Memory B cell (primary cell): ENCODE data around the gene CHTOP.

Experiments used
- ATAC-seq: fragments of 150-1000 bp; cut with Tn5 transposase; 2 replicates; pipeline ENCODE4 v1.10.0; 2021; ENCODE audit warnings: low read depth, mild to moderate bottlenecking, moderate library complexity
- DNase-seq, 2 donors: peaks; one replicate each; pipeline ENCODE4 v3.0.0; 2022; ENCODE audit warnings: low spot score in 2 of 2
- H3K27ac Mint-ChIP-seq: one replicate; pipeline ENCODE4 v1.8.0; 2022; ENCODE audit warnings: mild to moderate bottlenecking, moderate library complexity, mixed read lengths
- H3K27me3 Mint-ChIP-seq: one replicate; pipeline ENCODE4 v1.8.0; 2022; ENCODE audit warnings: mixed read lengths
- H3K36me3 Mint-ChIP-seq: one replicate; pipeline ENCODE4 v1.8.0; 2022; ENCODE audit warnings: mild to moderate bottlenecking, mixed read lengths
- H3K4me1 Mint-ChIP-seq: one replicate; pipeline ENCODE4 v1.8.0; 2022; ENCODE audit warnings: mixed read lengths
- H3K4me3 Mint-ChIP-seq: one replicate; pipeline ENCODE4 v1.8.0; 2022; ENCODE audit warnings: mild to moderate bottlenecking, moderate library complexity, mixed read lengths
- H3K9me3 Mint-ChIP-seq: one replicate; pipeline ENCODE4 v1.8.0; 2022; ENCODE audit warnings: mixed read lengths

Gene CHTOP

GRCh38 chr1:153608742-153609584, 24.9 kb upstream of the CHTOP start:
- ATAC-seq (no peak), DNase-seq (no peak)
- H3K27me3 Mint-ChIP-seq = no peaks in the 10 kb centered on the region
- no peaks in the 10 kb centered on the region for H3K9me3 Mint-ChIP-seq
- H3K4me3 Mint-ChIP-seq = no peak overlapping the region
- H3K27ac Mint-ChIP-seq = no peak overlapping the region
- H3K4me1 Mint-ChIP-seq = peaks cover 5% of the 10 kb centered on the region
- H3K36me3 Mint-ChIP-seq = no peaks in the 10 kb centered on the region

- H3K4me1 Mint-ChIP-seq = peaks cover 5% of the 10 kb centered on the region
- no peaks in the 10 kb centered on the region for H3K27me3 Mint-ChIP-seq
- DNase-seq = no peak
- no peak for ATAC-seq
- no peak overlapping the region for H3K27ac Mint-ChIP-seq
- H3K9me3 Mint-ChIP-seq = no peaks in the 10 kb centered on the region
- H3K36me3 Mint-ChIP-seq = no peaks in the 10 kb centered on the region
- no peak overlapping the region for H3K4me3 Mint-ChIP-seq
Measured at GRCh38 chr1:153609585-153609907, 24.3 kb upstream of the CHTOP start.

- Mint-ChIP-seq H3K36me3 (no peaks in the 10 kb centered on the region), H3K4me3 (no peak overlapping the region), H3K27ac (no peak overlapping the region), H3K4me1 (peaks cover 3% of the 10 kb centered on the region), H3K9me3 (no peaks in the 10 kb centered on the region), H3K27me3 (no peaks in the 10 kb centered on the region)
- no peak for ATAC-seq
- DNase-seq = no peak
Measured at GRCh38 chr1:153610334-153610733, 23.5 kb upstream of the CHTOP start.

- no peak overlapping the region for H3K4me3 Mint-ChIP-seq
- no peak for DNase-seq
- peaks cover 2% of the 10 kb centered on the region for H3K4me1 Mint-ChIP-seq
- H3K27ac Mint-ChIP-seq = no peak overlapping the region
- H3K9me3 Mint-ChIP-seq = no peaks in the 10 kb centered on the region
- no peak for ATAC-seq
- H3K36me3 Mint-ChIP-seq = no peaks in the 10 kb centered on the region
- H3K27me3 Mint-ChIP-seq = no peaks in the 10 kb centered on the region
Measured at GRCh38 chr1:153610811-153611301, 23.0 kb upstream of the CHTOP start.

GRCh38 chr1:153611356-153611755, 22.5 kb upstream of the CHTOP start:
- no peak for ATAC-seq
- H3K27me3 Mint-ChIP-seq = no peaks in the 10 kb centered on the region
- H3K27ac Mint-ChIP-seq = no peak overlapping the region
- peaks cover 2% of the 10 kb centered on the region for H3K4me1 Mint-ChIP-seq
- no peak overlapping the region for H3K4me3 Mint-ChIP-seq
- no peaks in the 10 kb centered on the region for H3K9me3 Mint-ChIP-seq
- no peaks in the 10 kb centered on the region for H3K36me3 Mint-ChIP-seq
- DNase-seq = no peak

GRCh38 chr1:153612111-153612754, 21.6 kb upstream of the CHTOP start:
- Mint-ChIP-seq H3K9me3 (no peaks in the 10 kb centered on the region), H3K4me1 (peaks cover 2% of the 10 kb centered on the region), H3K36me3 (no peaks in the 10 kb centered on the region), H3K27ac (peak overlapping the region; percentile 40), H3K4me3 (no peak overlapping the region), H3K27me3 (no peaks in the 10 kb centered on the region)
- no peak for DNase-seq
- ATAC-seq = no peak

- Mint-ChIP-seq H3K9me3 (no peaks in the 10 kb centered on the region), H3K4me1 (peaks cover 2% of the 10 kb centered on the region), H3K4me3 (no peak within 1 kb of the TSS), H3K27ac (peak within 1 kb of the TSS; percentile 40), H3K36me3 (no peaks in the 10 kb centered on the region), H3K27me3 (no peaks in the 10 kb centered on the region)
- DNase-seq = no peak
- ATAC-seq = no peak
Measured at GRCh38 chr1:153612755-153613331, 21.0 kb upstream of the CHTOP start, which contains the start of gene S100A16. Gene S100A16, minus strand, starts transcription at chr1:153613137. Its CDS starts 4,986 bp downstream, at chr1:153608151.

GRCh38 chr1:153613406-153613805, 20.5 kb upstream of the CHTOP start:
- Mint-ChIP-seq H3K9me3 (no peaks in the 10 kb centered on the region), H3K4me1 (peaks cover 2% of the 10 kb centered on the region), H3K36me3 (no peaks in the 10 kb centered on the region), H3K27me3 (no peaks in the 10 kb centered on the region), H3K27ac (no peak overlapping the region), H3K4me3 (no peak overlapping the region)
- ATAC-seq (no peak), DNase-seq (no peak)

- ATAC-seq = no peak
- no peaks in the 10 kb centered on the region for H3K9me3 Mint-ChIP-seq
- no peak overlapping the region for H3K4me3 Mint-ChIP-seq
- H3K36me3 Mint-ChIP-seq = no peaks in the 10 kb centered on the region
- H3K27me3 Mint-ChIP-seq = no peaks in the 10 kb centered on the region
- no peak overlapping the region for H3K27ac Mint-ChIP-seq
- DNase-seq = no peak
- peaks cover 2% of the 10 kb centered on the region for H3K4me1 Mint-ChIP-seq
Measured at GRCh38 chr1:153614189-153614900, 19.5 kb upstream of the CHTOP start.

GRCh38 chr1:153614906-153615305, 19.0 kb upstream of the CHTOP start:
- H3K27me3 Mint-ChIP-seq = no peaks in the 10 kb centered on the region
- no peaks in the 10 kb centered on the region for H3K4me1 Mint-ChIP-seq
- H3K9me3 Mint-ChIP-seq = no peaks in the 10 kb centered on the region
- H3K4me3 Mint-ChIP-seq = no peak overlapping the region
- DNase-seq (no peak), ATAC-seq (no peak)
- no peak overlapping the region for H3K27ac Mint-ChIP-seq
- no peaks in the 10 kb centered on the region for H3K36me3 Mint-ChIP-seq

- Mint-ChIP-seq H3K36me3 (no peaks in the 10 kb centered on the region), H3K9me3 (no peaks in the 10 kb centered on the region), H3K27ac (no peak overlapping the region), H3K4me1 (no peaks in the 10 kb centered on the region), H3K27me3 (no peaks in the 10 kb centered on the region), H3K4me3 (no peak overlapping the region)
- DNase-seq (no peak), ATAC-seq (no peak)
Measured at GRCh38 chr1:153615406-153615805, 18.5 kb upstream of the CHTOP start.

GRCh38 chr1:153616144-153616916, 17.5 kb upstream of the CHTOP start, which contains the start of gene S100A14:
Gene S100A14, minus strand, starts transcription at chr1:153616325. Its CDS starts 467 bp downstream, at chr1:153615858.
- H3K36me3 Mint-ChIP-seq = no peaks in the 10 kb centered on the region
- no peaks in the 10 kb centered on the region for H3K9me3 Mint-ChIP-seq
- no peaks in the 10 kb centered on the region for H3K4me1 Mint-ChIP-seq
- no peak within 1 kb of the TSS for H3K4me3 Mint-ChIP-seq
- DNase-seq (no peak), ATAC-seq (no peak)
- H3K27ac Mint-ChIP-seq = no peak within 1 kb of the TSS
- no peaks in the 10 kb centered on the region for H3K27me3 Mint-ChIP-seq

- Mint-ChIP-seq H3K27me3 (no peaks in the 10 kb centered on the region), H3K27ac (no peak overlapping the region)
- ATAC-seq = no peak
Measured at GRCh38 chr1:153616917-153617311, 17.0 kb upstream of the CHTOP start.

More at GRCh38 chr1:153616917-153617311, 17.0 kb upstream of the CHTOP start:
- DNase-seq = no peak
- Mint-ChIP-seq H3K4me3 (no peak overlapping the region), H3K9me3 (no peaks in the 10 kb centered on the region), H3K4me1 (no peaks in the 10 kb centered on the region), H3K36me3 (no peaks in the 10 kb centered on the region)
